Endodermal cell (in vitro differentiated cells): ENCODE measurements around the gene XRCC6. TPM values are rescaled to one million over a fixed set of nuclear protein-coding genes. Genes with fewer than 3 reads are reported as not detected.

ENCODE experiments used
- DNase-seq: peaks from one replicate; pipeline ENCODE4 v3.0.0-alpha.2; 2017
- H3K27ac ChIP-seq: 2 replicates; pipeline ENCODE4 v1.5.1; 2013; ENCODE audit warnings: mild to moderate bottlenecking, low read depth, low read length, moderate library complexity
- H3K27me3 ChIP-seq: 2 replicates; pipeline ENCODE4 v1.6.1; 2013; ENCODE audit warnings: mild to moderate bottlenecking, low read length, moderate library complexity; ENCODE audit not compliant: insufficient read depth, control insufficient read depth, poor library complexity, severe bottlenecking
- H3K36me3 ChIP-seq: 2 replicates; pipeline ENCODE4 v1.7.0; 2013; ENCODE audit warnings: mild to moderate bottlenecking, low read length, moderate library complexity; ENCODE audit not compliant: control insufficient read depth, insufficient read depth
- H3K4me1 ChIP-seq: one replicate; pipeline ENCODE4 v1.7.0; 2013; ENCODE audit warnings: low read length; ENCODE audit not compliant: control insufficient read depth, insufficient read depth
- H3K4me3 ChIP-seq: 2 replicates; pipeline ENCODE4 v1.5.1; 2013; ENCODE audit warnings: mild to moderate bottlenecking, low read length, moderate library complexity
- H3K9ac ChIP-seq: 2 replicates; pipeline ENCODE4 v1.6.1; 2013; ENCODE audit warnings: mild to moderate bottlenecking, low read length, moderate library complexity; ENCODE audit not compliant: poor library complexity, severe bottlenecking; ENCODE audit errors: extremely low read depth
- H3K9me3 ChIP-seq: 2 replicates; pipeline ENCODE4 v1.6.1; 2013; ENCODE audit warnings: mild to moderate bottlenecking, low read length, moderate library complexity; ENCODE audit not compliant: control insufficient read depth
- H3K27ac Mint-ChIP-seq: 2 replicates; pipeline ENCODE4 v1.8.0; 2020; ENCODE audit warnings: mixed read lengths
- H3K27me3 Mint-ChIP-seq: 2 replicates; pipeline ENCODE4 v1.8.0; 2021; ENCODE audit warnings: mild to moderate bottlenecking, mixed read lengths; ENCODE audit not compliant: insufficient read depth
- H3K36me3 Mint-ChIP-seq: 2 replicates; pipeline ENCODE4 v1.8.0; 2020; ENCODE audit warnings: low read depth, mixed read lengths
- H3K4me1 Mint-ChIP-seq: 2 replicates; pipeline ENCODE4 v1.8.0; 2020; ENCODE audit warnings: mixed read lengths
- H3K4me3 Mint-ChIP-seq: 2 replicates; pipeline ENCODE4 v1.8.0; 2020; ENCODE audit warnings: mild to moderate bottlenecking, moderate library complexity, mixed read lengths
- H3K9me3 Mint-ChIP-seq: 2 replicates; pipeline ENCODE4 v1.8.0; 2020; ENCODE audit warnings: mild to moderate bottlenecking, mixed read lengths
- WGBS, 2 experiments: methylation state at CpG; one replicate each; pipeline versions ENCODE4 v1.1.5 to v1.1.7; 2013; ENCODE audit warnings: missing lambda C conversion rate in 2 of 2, mixed read lengths in 1 of 2; ENCODE audit not compliant: insufficient coverage in 1 of 2, insufficient read length in 1 of 2; 5-methylcytosine and 5-hydroxymethylcytosine counted together
- total RNA-seq, 2 donors: library from RNA; stranded (reverse); fragmentation: NEBNext Ultra II Directional in 1 of 2; extraction: Animal tissue kit (Norgen Biotek cat#: 25700) in 1 of 2; gene quantifications; 2 replicates in 1 of 2; 3 replicates in 1 of 2; pipeline ENCODE4 v1.2.1, GENCODE V29; 2021
- TF ChIP-seq, protein P1 (sequence below): fragments of 200-600 bp; sonication (generic); conservative IDR thresholded peaks from 2 replicates; pipeline ENCODE4 v1.5.0; 2021; ENCODE audit warnings: antibody characterized with exemption, mild to moderate bottlenecking

The XRCC6 gene
- total RNA-seq, 2 donors from 2014 or later: 345 to 387 TPM

DNA sequence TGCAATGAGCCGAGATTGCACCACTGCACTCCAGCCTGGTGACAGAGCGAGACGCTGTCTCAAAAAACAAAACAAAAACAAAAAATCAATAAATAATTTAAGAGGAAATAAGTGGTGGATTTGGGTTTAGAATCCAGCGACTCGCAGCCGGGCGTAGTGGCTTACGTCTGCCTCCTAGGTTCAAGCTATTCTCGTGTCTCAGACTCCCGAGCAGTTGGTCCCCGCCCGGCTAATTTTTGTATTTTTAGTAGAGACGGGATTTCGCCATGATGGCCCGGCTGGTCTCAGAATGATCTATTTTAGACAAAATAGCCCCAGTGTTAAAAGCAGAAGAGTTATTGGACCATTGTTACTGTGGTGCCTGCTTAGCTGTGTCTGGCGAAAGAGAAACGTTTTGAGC lies 37.8 kb downstream of the XRCC6 start:
- Mint-ChIP-seq H3K27ac (no peak overlapping the region), H3K9me3 (no peaks in the 10 kb centered on the region), H3K4me1 (peaks cover 5% of the 10 kb centered on the region), H3K27me3 (no peaks in the 10 kb centered on the region), H3K4me3 (no peak overlapping the region), H3K36me3 (peaks cover 79% of the 10 kb centered on the region)
- no peak overlapping the region for H3K4me3 ChIP-seq
- peaks cover 92% of the 10 kb centered on the region for H3K36me3 ChIP-seq
- no peaks in the 10 kb centered on the region for H3K4me1 ChIP-seq
- no peak for DNase-seq
- H3K27ac ChIP-seq: no peak overlapping the region
- no peaks in the 10 kb centered on the region for H3K9me3 ChIP-seq
- TF ChIP-seq, protein P1, sequence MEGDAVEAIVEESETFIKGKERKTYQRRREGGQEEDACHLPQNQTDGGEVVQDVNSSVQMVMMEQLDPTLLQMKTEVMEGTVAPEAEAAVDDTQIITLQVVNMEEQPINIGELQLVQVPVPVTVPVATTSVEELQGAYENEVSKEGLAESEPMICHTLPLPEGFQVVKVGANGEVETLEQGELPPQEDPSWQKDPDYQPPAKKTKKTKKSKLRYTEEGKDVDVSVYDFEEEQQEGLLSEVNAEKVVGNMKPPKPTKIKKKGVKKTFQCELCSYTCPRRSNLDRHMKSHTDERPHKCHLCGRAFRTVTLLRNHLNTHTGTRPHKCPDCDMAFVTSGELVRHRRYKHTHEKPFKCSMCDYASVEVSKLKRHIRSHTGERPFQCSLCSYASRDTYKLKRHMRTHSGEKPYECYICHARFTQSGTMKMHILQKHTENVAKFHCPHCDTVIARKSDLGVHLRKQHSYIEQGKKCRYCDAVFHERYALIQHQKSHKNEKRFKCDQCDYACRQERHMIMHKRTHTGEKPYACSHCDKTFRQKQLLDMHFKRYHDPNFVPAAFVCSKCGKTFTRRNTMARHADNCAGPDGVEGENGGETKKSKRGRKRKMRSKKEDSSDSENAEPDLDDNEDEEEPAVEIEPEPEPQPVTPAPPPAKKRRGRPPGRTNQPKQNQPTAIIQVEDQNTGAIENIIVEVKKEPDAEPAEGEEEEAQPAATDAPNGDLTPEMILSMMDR: no peak
- H3K27me3 ChIP-seq: no peaks in the 10 kb centered on the region
- H3K9ac ChIP-seq: no peak overlapping the region
- 95 to 100% methylated on average over 14 to 15 of the region's 17 CpGs for WGBS, 2 experiments

GRCh38 chr22:41659941-41660340 lies 38.8 kb downstream of the XRCC6 start:
- no peaks in the 10 kb centered on the region for H3K4me1 ChIP-seq
- H3K27ac Mint-ChIP-seq: no peak overlapping the region
- H3K9me3 ChIP-seq: no peaks in the 10 kb centered on the region
- 79 to 100% methylated on average over 1 of the region's 1 CpG for WGBS, 2 experiments
- no peak overlapping the region for H3K4me3 Mint-ChIP-seq
- H3K36me3 Mint-ChIP-seq: peaks cover 69% of the 10 kb centered on the region
- no peaks in the 10 kb centered on the region for H3K27me3 ChIP-seq
- H3K4me1 Mint-ChIP-seq: no peaks in the 10 kb centered on the region
- no peaks in the 10 kb centered on the region for H3K27me3 Mint-ChIP-seq
- no peak overlapping the region for H3K9ac ChIP-seq
- no peaks in the 10 kb centered on the region for H3K9me3 Mint-ChIP-seq
- no peak for DNase-seq
- H3K36me3 ChIP-seq: peaks cover 91% of the 10 kb centered on the region
- TF ChIP-seq, protein P1: no peak
- H3K27ac ChIP-seq: no peak overlapping the region
- H3K4me3 ChIP-seq: no peak overlapping the region

DNA sequence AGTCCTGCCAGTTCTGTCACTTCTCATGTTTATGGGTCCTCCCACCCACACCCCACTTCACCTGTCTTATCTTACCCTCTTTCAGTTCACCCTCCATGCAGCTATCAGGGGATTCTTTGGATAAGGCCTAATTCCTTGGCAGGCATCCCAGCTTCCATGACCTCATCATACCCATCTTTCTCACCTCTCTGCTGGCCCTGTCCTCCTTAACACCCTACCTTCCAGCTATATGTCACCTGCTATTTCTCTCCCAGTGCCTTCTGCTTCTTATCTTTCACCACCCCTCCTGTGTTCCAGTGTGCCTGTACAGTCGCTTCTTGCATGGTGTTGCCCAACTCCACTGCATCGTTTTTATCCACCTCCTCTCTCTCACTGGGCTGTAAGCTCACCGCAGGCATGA lies 39.3 kb downstream of the XRCC6 start:
- no peak overlapping the region for H3K27ac ChIP-seq
- 93 to 94% methylated on average over 3 of the region's 3 CpGs for WGBS, 2 experiments
- H3K9ac ChIP-seq: no peak overlapping the region
- H3K4me3 ChIP-seq: no peak overlapping the region
- TF ChIP-seq, protein P1: no peak
- H3K36me3 Mint-ChIP-seq: peaks cover 67% of the 10 kb centered on the region
- no peak overlapping the region for H3K4me3 Mint-ChIP-seq
- no peaks in the 10 kb centered on the region for H3K4me1 ChIP-seq
- H3K27ac Mint-ChIP-seq: no peak overlapping the region
- no peaks in the 10 kb centered on the region for H3K9me3 Mint-ChIP-seq
- DNase-seq: no peak
- peaks cover 94% of the 10 kb centered on the region for H3K36me3 ChIP-seq
- H3K4me1 Mint-ChIP-seq: no peaks in the 10 kb centered on the region
- no peaks in the 10 kb centered on the region for H3K27me3 Mint-ChIP-seq
- H3K27me3 ChIP-seq: no peaks in the 10 kb centered on the region
- no peaks in the 10 kb centered on the region for H3K9me3 ChIP-seq
